ENCODE measurements around the gene ATP1A4. TPM values are rescaled to one million over a fixed set of nuclear protein-coding genes. Genes with fewer than 3 reads are reported as not detected.

ATP1A4 gene
- total and polyA plus RNA-seq, 9 of the 15 experiments (the other 6 are each of a cell fraction or from before 2014, with no cell fraction given) = 0.07 TPM; not detected in 8

GRCh38 chr1:160114085-160114484, 37.3 kb upstream of the ATP1A4 start (continued):
- TF ChIP-seq RREB1 (CRISPR knock-in tag; IDR thresholded peaks at IDR 0.05) = no peak
- TF ChIP-seq BRCA1 (IDR thresholded peaks at IDR 0.05) = no peak
- no peak for TF ChIP-seq BRCA1 (CRISPR knock-in tag; IDR thresholded peaks at IDR 0.05)
- TF ChIP-seq MXD1 (CRISPR knock-in tag; IDR thresholded peaks at IDR 0.05; ENCODE audit: borderline replicate concordance, poor library complexity, severe bottlenecking) = no peak
- no peak for TF ChIP-seq ZNF41 (CRISPR knock-in tag; conservative IDR thresholded peaks at IDR 0.05)
- no peak for TF ChIP-seq ZNF76 (CRISPR knock-in tag; IDR thresholded peaks at IDR 0.05; ENCODE audit: borderline replicate concordance)

Measured in K562 (cell line).